Epithelial cell of alveolus of lung (primary cell): ENCODE measurements around the gene IFITM2. TPM values are rescaled to one million over a fixed set of nuclear protein-coding genes. Genes with fewer than 3 reads are reported as not detected.

Experiments
- total RNA-seq: library from RNA; depleted of rRNA; stranded (reverse); fragments of >200 nt; gene quantifications from 2 replicates; pipeline ENCODE4 v1.2.1, GENCODE V29; 2015

Gene IFITM2
- total RNA-seq, result 67.6 and 518 TPM in 2 replicates

DNA sequence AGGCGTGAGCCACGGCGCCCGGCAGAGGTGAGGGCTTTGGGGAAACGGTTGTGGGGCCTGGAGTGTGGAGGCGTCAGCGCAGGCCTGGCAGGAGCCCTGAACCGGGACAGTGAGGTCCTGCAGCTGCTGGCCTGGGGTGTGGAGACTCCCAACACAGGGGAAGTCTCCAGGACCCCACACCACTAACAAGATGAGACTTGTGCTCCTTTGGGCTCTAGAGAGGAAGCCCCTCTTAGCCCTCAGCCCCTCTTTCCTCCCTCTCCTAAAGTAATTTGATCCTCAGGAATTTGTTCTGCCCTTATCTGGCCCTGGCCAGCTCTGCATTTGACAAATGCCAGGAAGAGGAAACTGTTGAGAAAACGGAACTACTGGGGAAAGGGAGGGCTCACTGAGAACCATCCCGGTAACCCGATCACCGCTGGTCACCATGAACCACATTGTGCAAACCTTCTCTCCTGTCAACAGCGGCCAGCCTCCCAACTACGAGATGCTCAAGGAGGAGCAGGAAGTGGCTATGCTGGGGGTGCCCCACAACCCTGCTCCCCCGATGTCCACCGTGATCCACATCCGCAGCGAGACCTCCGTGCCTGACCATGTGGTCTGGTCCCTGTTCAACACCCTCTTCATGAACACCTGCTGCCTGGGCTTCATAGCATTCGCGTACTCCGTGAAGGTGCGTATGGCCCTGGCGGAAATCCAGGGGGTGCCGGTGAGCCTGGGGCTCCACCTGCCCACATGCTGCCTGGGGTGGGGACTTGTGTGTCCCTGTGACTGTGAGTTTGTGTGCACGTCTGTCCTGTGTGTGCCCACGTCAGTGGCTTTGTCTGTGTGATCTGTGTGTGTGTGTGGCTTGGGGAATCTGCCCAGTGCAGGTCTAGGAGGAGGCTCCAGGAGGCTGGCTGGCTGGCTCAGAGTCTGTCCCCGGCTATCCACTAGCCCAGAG, at the start of gene IFITM2:
IFITM2 (plus strand) TSS at position 51 of the 943 bp plus-strand sequence; CDS start at position 428, 377 bp downstream.

DNA sequence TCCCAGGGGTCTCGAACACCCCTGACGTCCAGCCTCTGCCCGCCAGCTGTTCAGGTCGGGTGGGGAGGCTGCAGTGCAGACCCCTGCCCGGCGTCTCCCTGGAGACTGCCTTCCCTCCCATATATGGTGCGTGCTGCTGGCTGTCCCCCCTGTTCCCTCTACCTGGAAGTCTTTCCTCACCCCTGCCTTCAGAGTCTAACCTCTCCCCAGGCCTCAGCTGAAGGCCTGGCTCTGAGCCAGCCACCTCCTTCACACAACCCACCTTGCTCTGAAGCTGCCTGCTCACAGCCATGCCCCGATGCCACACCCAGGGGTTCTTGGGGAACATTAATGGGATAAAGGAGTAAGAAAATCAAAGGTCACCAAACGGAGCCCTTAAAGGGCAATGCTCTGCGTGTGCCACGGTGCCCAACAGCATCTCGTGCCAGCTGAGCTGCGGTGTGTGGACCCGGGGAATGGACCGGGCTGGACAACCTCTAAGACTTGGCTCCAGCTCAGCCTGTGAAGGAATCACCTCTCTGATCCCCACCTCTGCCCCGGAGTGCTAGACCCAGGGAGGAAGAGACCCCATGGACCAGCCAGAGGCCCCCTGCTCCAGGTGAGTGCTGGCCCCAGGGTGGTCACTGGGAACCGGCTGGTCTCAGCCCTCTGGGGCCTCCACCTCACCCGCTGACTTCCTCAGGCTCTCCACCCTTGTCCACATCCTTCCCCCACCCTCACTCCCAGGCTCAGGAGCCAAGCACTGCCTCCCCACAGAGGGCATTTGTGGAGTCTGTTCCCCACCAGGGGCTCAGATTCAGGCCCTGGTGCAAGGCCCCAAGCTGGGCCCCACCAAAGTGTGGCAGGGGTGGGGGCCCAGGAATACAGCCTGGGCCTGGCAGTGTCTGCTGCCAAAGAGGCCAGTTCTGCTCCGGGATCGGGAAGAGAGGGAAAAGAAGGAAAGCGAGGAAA, 29.3 kb upstream of the IFITM2 start, which contains the start of gene NLRP6:
NLRP6 (plus strand) TSS at position 407 of the 951 bp plus-strand sequence; CDS start at position 570, 163 bp downstream.

DNA sequence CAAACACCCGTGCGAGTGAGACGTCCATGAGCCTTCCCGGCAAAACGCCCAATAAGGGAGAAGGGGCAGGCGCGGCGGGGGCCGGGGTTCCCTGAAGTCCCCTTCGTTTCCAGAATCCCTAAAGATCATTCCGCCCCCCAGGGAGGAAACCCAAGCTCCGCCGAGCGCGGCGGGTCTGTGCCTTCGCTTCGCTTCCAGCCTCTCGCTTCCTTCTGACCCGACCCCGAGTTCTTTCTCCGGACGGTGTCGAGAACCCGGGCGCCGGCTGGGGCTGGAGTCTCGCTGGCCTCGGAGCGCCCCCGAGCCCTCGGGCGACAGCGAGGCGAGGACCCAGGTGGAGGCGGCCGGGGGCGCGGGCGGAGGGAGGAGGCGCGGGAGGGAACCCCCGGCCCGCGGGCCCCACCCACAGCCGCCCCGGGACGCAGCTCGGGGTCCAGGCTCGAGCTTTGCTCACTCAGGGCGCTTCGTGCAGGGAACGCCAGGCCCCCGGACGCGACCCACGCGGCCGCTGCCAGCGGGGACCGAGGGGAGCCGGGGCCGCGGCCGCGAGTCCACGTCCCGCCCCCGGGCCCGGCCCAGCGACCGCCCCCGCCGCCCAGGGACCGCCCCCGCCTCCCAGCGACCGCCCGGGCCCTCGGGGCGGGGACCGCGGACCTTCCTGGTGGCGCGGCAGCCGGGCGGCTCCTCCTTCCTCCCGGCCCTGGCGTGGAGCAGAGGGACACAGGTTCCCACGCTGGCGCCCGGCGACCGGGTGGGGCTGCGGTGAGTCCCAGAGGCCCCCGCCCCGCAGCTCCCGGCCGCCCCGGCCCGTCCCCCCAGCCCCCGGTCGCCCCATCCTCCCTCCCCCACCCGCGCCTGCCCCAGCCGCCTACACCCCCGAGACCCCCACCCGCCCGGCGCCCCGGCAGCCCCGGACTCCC, 18.9 kb upstream of the IFITM2 start, which contains the start of gene PGGHG:
PGGHG (plus strand) TSS at position 649 of the 920 bp plus-strand sequence. CDS start 691 bp downstream, outside the sequence.

DNA sequence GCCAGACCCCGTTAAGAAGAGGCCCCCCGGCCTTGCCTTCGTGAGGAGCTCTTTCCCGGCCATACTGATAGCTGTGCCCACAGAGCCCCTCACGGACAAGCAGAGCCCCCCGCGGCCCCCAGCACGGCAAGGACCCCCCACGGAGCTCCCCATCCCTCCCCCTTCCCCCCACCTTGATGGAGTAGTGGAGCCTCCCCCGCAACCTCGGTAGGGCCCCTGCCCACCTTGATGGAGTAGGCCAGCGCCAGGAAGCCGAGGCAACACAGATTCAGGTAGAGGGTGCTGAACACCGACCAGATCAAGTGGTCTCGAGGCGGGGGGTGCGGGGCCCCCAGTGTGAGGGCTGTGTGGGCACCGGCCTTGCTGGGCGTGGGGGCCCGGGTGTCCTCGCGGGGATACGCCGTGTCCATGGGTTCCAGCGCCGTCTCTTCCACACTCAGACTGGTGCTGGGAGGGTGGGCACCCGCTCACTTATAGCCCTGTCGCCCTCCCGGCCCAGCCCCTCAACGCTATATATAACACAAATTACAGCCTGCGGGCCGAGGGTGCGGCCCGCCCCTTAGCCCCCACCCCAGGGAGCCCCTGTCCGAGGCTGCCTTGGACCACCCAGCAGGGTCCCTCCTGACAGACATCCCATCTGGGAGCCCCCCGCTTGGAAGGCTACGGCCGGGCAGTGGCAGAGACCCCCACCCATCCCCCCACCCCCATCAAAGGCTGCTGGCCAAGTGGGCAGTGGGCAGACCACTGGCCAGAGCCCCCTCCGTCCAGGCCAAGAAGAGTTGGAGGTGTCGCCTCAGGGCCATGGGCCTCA, 8.3 kb upstream of the IFITM2 start, which contains the start of gene IFITM5:
IFITM5 (minus strand) TSS at position 446 of the 811 bp plus-strand sequence; CDS start at position 410, 36 bp downstream.

GRCh38 chr11:313787-314553, 6.4 kb downstream of the IFITM2 start, which contains the start of gene IFITM1:
IFITM1 (plus strand) TSS chr11:314040; CDS start chr11:314171, 131 bp downstream.

Other genes with a start within 250 kb of the IFITM2 start
- gene SCGB1C1, start 114.7 kb upstream of the IFITM2 start, total RNA-seq, result not detected in 2 replicates
- gene BET1L, start 100.4 kb upstream of the IFITM2 start, total RNA-seq, result 31.9 and 41.6 TPM in 2 replicates
- gene RIC8A, start 100.1 kb upstream of the IFITM2 start, total RNA-seq, result 81.6 and 104 TPM in 2 replicates
- 4.4 and 24.8 TPM in 2 replicates for gene SIRT3, start 71.5 kb upstream of the IFITM2 start, total RNA-seq
- gene PSMD13, start 70.8 kb upstream of the IFITM2 start, total RNA-seq, result 75.2 and 168 TPM in 2 replicates
- not detected in 2 replicates for gene NLRP6, start 29.4 kb upstream of the IFITM2 start, total RNA-seq
- gene PGGHG, start 18.7 kb upstream of the IFITM2 start, total RNA-seq, result 3.9 and 27.8 TPM in 2 replicates
- not detected in 2 replicates for gene IFITM5, start 8.3 kb upstream of the IFITM2 start, total RNA-seq
- 81.3 and 545 TPM in 2 replicates for gene IFITM1, start 6.2 kb downstream of the IFITM2 start, total RNA-seq
- gene IFITM3, start 13.0 kb downstream of the IFITM2 start, total RNA-seq, result 191 and 603 TPM in 2 replicates
- gene B4GALNT4, start 61.7 kb downstream of the IFITM2 start, total RNA-seq, result 14.4 and 50.0 TPM in 2 replicates
- 1.7 and 5.2 TPM in 2 replicates for gene PKP3, start 86.4 kb downstream of the IFITM2 start, total RNA-seq
- gene SIGIRR, start 107.2 kb downstream of the IFITM2 start, total RNA-seq, result 22.4 and 41.8 TPM in 2 replicates
- gene ANO9, start 134.2 kb downstream of the IFITM2 start, total RNA-seq, result 0.39 TPM in 1 of 2 replicates, not detected in the other
- gene PTDSS2, start 142.5 kb downstream of the IFITM2 start, total RNA-seq, result 38.4 and 60.8 TPM in 2 replicates
- gene RNH1, start 199.4 kb downstream of the IFITM2 start, total RNA-seq, result 211 and 362 TPM in 2 replicates
- gene HRAS, start 227.8 kb downstream of the IFITM2 start, total RNA-seq, result 52.8 and 80.4 TPM in 2 replicates
- 0.26 and 2.6 TPM in 2 replicates for gene LRRC56, start 229.7 kb downstream of the IFITM2 start, total RNA-seq